Endothelial cell of umbilical vein (primary cell): ENCODE results near the gene IL20. TPM values are rescaled to one million over a fixed set of nuclear protein-coding genes. Genes with fewer than 3 reads are reported as not detected.

Source experiments
- BruUV-seq: library from RNA; stranded (reverse); fragments of 400-500 nt; replicated peaks from 2 replicates; lab custom pipeline; 2021; lab: Mats Ljungman, UMichigan
- CTCF ChIA-PET: fragments of 300-600, 350-600 bp; sonication (Branson Sonifier 250); formaldehyde crosslinking; loops from one replicate; lab custom pipeline; 2021; ENCODE audit warnings: antibody characterized with exemption, inconsistent platforms; lab: Charles Lee
- POLR2A ChIA-PET: fragments of 300-600, 350-600 bp; sonication (Branson Sonifier 250); formaldehyde crosslinking; loops from one replicate; lab custom pipeline; 2021; ENCODE audit warnings: antibody characterized with exemption, inconsistent platforms; lab: Charles Lee
- DNase-seq: peaks from one replicate; pipeline ENCODE4 v3.0.0-alpha.2; 2011; ENCODE audit warnings: low read depth, low spot score
- FAIRE-seq: peaks from 2 replicates; lab custom pipeline; 2011; peaks lifted over from hg19 to GRCh38; lab: Jason Lieb, UNC
- H2AFZ ChIP-seq: 2 replicates; pipeline ENCODE4 v1.6.0; 2012; ENCODE audit warnings: low read depth, low read length, control low read depth, inconsistent platforms
- H3K27ac ChIP-seq: 2 replicates; pipeline ENCODE4 v1.5.1; 2011; ENCODE audit warnings: low read depth, mild to moderate bottlenecking, control low read depth, low read length, moderate library complexity; ENCODE audit not compliant: insufficient read depth
- H3K27me3 ChIP-seq, 2 experiments: 2 replicates each; pipeline versions ENCODE4 v1.6.0 to v1.6.1; 2011; ENCODE audit warnings: low read length in 2 of 2, mixed read lengths in 1 of 2; ENCODE audit not compliant: control insufficient read depth in 2 of 2, insufficient read depth in 2 of 2
- H3K36me3 ChIP-seq, 2 experiments: 2 replicates in 1 of 2; 3 replicates in 1 of 2; pipeline ENCODE4 v1.5.1; 2011; ENCODE audit warnings: low read length in 2 of 2, mild to moderate bottlenecking in 1 of 2, moderate library complexity in 1 of 2; ENCODE audit not compliant: control insufficient read depth in 2 of 2, insufficient read depth in 2 of 2; ENCODE audit errors: extremely low read depth in 1 of 2
- H3K4me1 ChIP-seq: 3 replicates; pipeline ENCODE4 v1.5.1; 2011; ENCODE audit warnings: mild to moderate bottlenecking, low read length; ENCODE audit not compliant: control insufficient read depth, insufficient read depth; ENCODE audit errors: extremely low read depth
- H3K4me2 ChIP-seq: 2 replicates; pipeline ENCODE4 v1.6.1; 2011; ENCODE audit warnings: low read length, control low read depth, mixed read lengths; ENCODE audit not compliant: insufficient read depth
- H3K4me3 ChIP-seq, 3 experiments: fragments of 200-600 bp in 1 of 3; sonication (generic), shearing (Covaris generic) in 1 of 3; replicated peaks in 1 of 3; 2 replicates each; pipeline ENCODE4 v1.5.1; 2011 to 2016; ENCODE audit warnings: control low read depth in 3 of 3, low read length in 3 of 3, mild to moderate bottlenecking in 2 of 3, inconsistent platforms in 1 of 3, low read depth in 1 of 3, moderate library complexity in 1 of 3; ENCODE audit not compliant: insufficient read depth in 1 of 3
- H3K79me2 ChIP-seq: 2 replicates; pipeline ENCODE4 v1.6.0; 2012; ENCODE audit warnings: low read length, inconsistent platforms; ENCODE audit not compliant: control insufficient read depth, insufficient read depth
- H3K9ac ChIP-seq: replicated peaks from 2 replicates; pipeline ENCODE3; 2011; ENCODE audit warnings: low read length, control low read depth; ENCODE audit not compliant: insufficient read depth; ENCODE audit errors: extremely low read depth
- H3K9me1 ChIP-seq: replicated peaks from 3 replicates; pipeline ENCODE4 v1.6.0; 2011; ENCODE audit warnings: mild to moderate bottlenecking, low read length; ENCODE audit not compliant: control insufficient read depth, insufficient read depth; ENCODE audit errors: extremely low read depth
- H3K9me3 ChIP-seq: replicated peaks from 2 replicates; pipeline ENCODE4 v1.5.1; 2012; ENCODE audit warnings: low read length, inconsistent platforms; ENCODE audit not compliant: control insufficient read depth, insufficient read depth
- H4K20me1 ChIP-seq: replicated peaks from 2 replicates; pipeline ENCODE3; 2011; ENCODE audit warnings: mild to moderate bottlenecking, low read length; ENCODE audit not compliant: control insufficient read depth, insufficient read depth; ENCODE audit errors: extremely low read depth
- EZH2 ChIP-seq: IDR thresholded peaks from 2 replicates; pipeline ENCODE4 v1.6.1; 2012; ENCODE audit warnings: borderline replicate concordance, low read depth, mild to moderate bottlenecking, moderate library complexity, low read length, inconsistent platforms; ENCODE audit not compliant: severe bottlenecking
- FOS ChIP-seq: IDR thresholded peaks from 2 replicates; pipeline ENCODE4 v1.6.1; 2011; ENCODE audit warnings: mild to moderate bottlenecking, low read length, moderate library complexity, borderline replicate concordance; ENCODE audit not compliant: insufficient read depth
- GATA2 ChIP-seq: IDR thresholded peaks from 2 replicates; pipeline ENCODE4 v1.7.0; 2011; ENCODE audit warnings: low read depth, mild to moderate bottlenecking, moderate library complexity, mixed read lengths, low read length; ENCODE audit not compliant: insufficient read length, insufficient read depth
- JUN ChIP-seq: IDR thresholded peaks from 2 replicates; pipeline ENCODE4 v1.6.1; 2011; ENCODE audit warnings: borderline replicate concordance, low read depth; ENCODE audit not compliant: insufficient read length, insufficient read depth
- MYC ChIP-seq: IDR thresholded peaks from one replicate; pipeline ENCODE4 v1.6.1; 2011; ENCODE audit warnings: mild to moderate bottlenecking, low read depth, low read length
- POLR2A ChIP-seq: IDR thresholded peaks from 2 replicates; pipeline ENCODE4 v1.6.1; 2012; ENCODE audit warnings: low read depth, mild to moderate bottlenecking, control low read depth, low read length
- POLR2AphosphoS5 ChIP-seq: IDR thresholded peaks from 2 replicates; pipeline ENCODE4 v1.6.1; 2012; ENCODE audit warnings: low read depth, mild to moderate bottlenecking, control low read depth, low read length, moderate library complexity; ENCODE audit not compliant: insufficient read depth
- dilution Hi-C: fragments of 300-500 bp; cut with MboI; formaldehyde crosslinking; loops from one replicate; pipeline ENCODE4 v1.15.0; 2019; ENCODE audit warnings: low sequenced_read_pairs; ENCODE audit not compliant: extremely low pct_ligation_motif_present
- intact Hi-C: fragments of 100-400 bp; cut with micrococcal nuclease; formaldehyde crosslinking; loops from one replicate; pipeline ENCODE4 v1.10.0; 2022
- polyA plus RNA-seq, 4 experiments: library from polyadenylated mRNA; depleted of rRNA in 3 of 4; stranded (reverse) in 3 of 4; unstranded in 1 of 4; fragments of >200 nt; gene quantifications; 2 replicates each; pipeline versions ENCODE4 v1.2.1 to v1.2.3, GENCODE V29; 2011 to 2012; ENCODE audit warnings: missing spikeins in 1 of 4
- total RNA-seq: library from RNA; stranded (reverse); gene quantifications from 2 replicates; pipeline ENCODE4 v1.2.3, GENCODE V29; 2021
- TF ChIP-seq, protein P1 (sequence below): IDR thresholded peaks from 2 replicates; pipeline ENCODE4 v1.6.1; 2011; ENCODE audit not compliant: insufficient read depth, insufficient read length
- TF ChIP-seq, protein P2 (sequence below), 2 donors: IDR thresholded peaks; 1 replicate in 1 of 2; 2 replicates in 1 of 2; pipeline ENCODE4 v1.5.1; 2011; ENCODE audit warnings: low read length in 2 of 2, mild to moderate bottlenecking in 2 of 2, moderate library complexity in 2 of 2, control low read depth in 1 of 2, inconsistent platforms in 1 of 2, low read depth in 1 of 2; ENCODE audit not compliant: insufficient read depth in 1 of 2; ENCODE audit errors: extremely low read depth in 1 of 2

The IL20 gene
- total and polyA plus RNA-seq, 2 donors (not counting 3 experiments of a cell fraction or from before 2014, with no cell fraction given) = not detected

DNA sequence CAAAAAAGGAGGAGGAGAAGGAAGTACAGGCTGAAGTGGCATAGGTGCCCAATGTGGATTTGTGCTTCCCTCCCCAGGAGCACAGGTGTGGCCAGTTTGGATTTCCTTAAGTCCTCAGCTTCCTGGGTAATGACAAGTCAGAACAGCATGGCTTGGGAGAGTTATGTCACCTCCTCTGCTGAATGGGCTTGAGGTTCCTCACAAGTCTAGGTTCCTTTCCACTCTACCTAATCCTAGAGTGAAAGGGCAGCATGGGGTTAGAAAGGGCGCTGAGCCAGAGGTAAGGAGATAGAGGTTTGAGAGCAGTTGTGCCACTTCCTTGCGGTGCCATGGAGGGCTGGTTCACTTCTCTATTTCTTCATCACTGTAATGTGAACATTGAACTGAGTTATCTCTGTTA is 35.5 kb upstream of the IL20 start:
- H3K27me3 ChIP-seq = peaks cover 3 to 8% of the 10 kb centered on the region in 2 experiments
- no TSS peak for BruUV-seq
- no peaks in the 10 kb centered on the region for H3K36me3 ChIP-seq
- H3K9ac ChIP-seq = no peak overlapping the region
- dilution Hi-C loops (no loop called here), intact Hi-C loops (no loop called here)
- H3K4me3 ChIP-seq = no peak overlapping the region
- H3K9me3 ChIP-seq = no peaks in the 10 kb centered on the region
- H3K9me1 ChIP-seq = no peaks in the 10 kb centered on the region
- DNase-seq = no peak
- FAIRE-seq = no peak
- H2AFZ ChIP-seq = no peak overlapping the region
- no peak overlapping the region for H3K27ac ChIP-seq
- ChIA-PET POLR2A (no interaction called here), CTCF (no interaction called here)
- H4K20me1 ChIP-seq = no peaks in the 10 kb centered on the region
- H3K4me2 ChIP-seq = no peak overlapping the region
- H3K4me1 ChIP-seq = no peaks in the 10 kb centered on the region
- H3K79me2 ChIP-seq = no peaks in the 10 kb centered on the region
- TF ChIP-seq MYC = no peak
- TF ChIP-seq, protein P1, sequence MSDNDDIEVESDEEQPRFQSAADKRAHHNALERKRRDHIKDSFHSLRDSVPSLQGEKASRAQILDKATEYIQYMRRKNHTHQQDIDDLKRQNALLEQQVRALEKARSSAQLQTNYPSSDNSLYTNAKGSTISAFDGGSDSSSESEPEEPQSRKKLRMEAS = no peak
- TF ChIP-seq FOS = no peak
- no peak for TF ChIP-seq GATA2
- no peak for TF ChIP-seq EZH2
- TF ChIP-seq POLR2A = no peak
- no peak for TF ChIP-seq JUN
- TF ChIP-seq, protein P2, sequence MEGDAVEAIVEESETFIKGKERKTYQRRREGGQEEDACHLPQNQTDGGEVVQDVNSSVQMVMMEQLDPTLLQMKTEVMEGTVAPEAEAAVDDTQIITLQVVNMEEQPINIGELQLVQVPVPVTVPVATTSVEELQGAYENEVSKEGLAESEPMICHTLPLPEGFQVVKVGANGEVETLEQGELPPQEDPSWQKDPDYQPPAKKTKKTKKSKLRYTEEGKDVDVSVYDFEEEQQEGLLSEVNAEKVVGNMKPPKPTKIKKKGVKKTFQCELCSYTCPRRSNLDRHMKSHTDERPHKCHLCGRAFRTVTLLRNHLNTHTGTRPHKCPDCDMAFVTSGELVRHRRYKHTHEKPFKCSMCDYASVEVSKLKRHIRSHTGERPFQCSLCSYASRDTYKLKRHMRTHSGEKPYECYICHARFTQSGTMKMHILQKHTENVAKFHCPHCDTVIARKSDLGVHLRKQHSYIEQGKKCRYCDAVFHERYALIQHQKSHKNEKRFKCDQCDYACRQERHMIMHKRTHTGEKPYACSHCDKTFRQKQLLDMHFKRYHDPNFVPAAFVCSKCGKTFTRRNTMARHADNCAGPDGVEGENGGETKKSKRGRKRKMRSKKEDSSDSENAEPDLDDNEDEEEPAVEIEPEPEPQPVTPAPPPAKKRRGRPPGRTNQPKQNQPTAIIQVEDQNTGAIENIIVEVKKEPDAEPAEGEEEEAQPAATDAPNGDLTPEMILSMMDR (IDR thresholded peaks at IDR 0.05; ENCODE audit: extremely low read depth in 1 of 2, insufficient read depth in 1 of 2, low read depth in 1 of 2, low read length in 2 of 2) = no peak
- TF ChIP-seq POLR2AphosphoS5 = no peak
